Mesenchymal stem cell (in vitro differentiated cells and primary cell): ENCODE measurements around the gene RASD1.

Experiments used
- DNase-seq: peaks from one replicate; pipeline ENCODE4 v3.0.0-alpha.2; 2013
- H2AFZ ChIP-seq: one replicate; pipeline ENCODE4 v1.6.1; 2013; ENCODE audit warnings: low read depth, mild to moderate bottlenecking, control low read depth, inconsistent platforms, low read length, moderate library complexity
- H2AK5ac ChIP-seq: 2 replicates; pipeline ENCODE4 v1.6.1; 2013; ENCODE audit warnings: low read length, moderate library complexity, mild to moderate bottlenecking, inconsistent platforms; ENCODE audit not compliant: severe bottlenecking
- H2BK120ac ChIP-seq: one replicate; pipeline ENCODE4 v1.6.1; 2013; ENCODE audit warnings: low read depth, mild to moderate bottlenecking, inconsistent platforms, low read length, moderate library complexity
- H2BK12ac ChIP-seq, 2 experiments: one replicate each; pipeline ENCODE4 v1.6.1; 2013; ENCODE audit warnings: inconsistent platforms in 2 of 2, low read length in 2 of 2, mild to moderate bottlenecking in 2 of 2, moderate library complexity in 2 of 2, control low read depth in 1 of 2
- H2BK15ac ChIP-seq: one replicate; pipeline ENCODE4 v1.6.1; 2013; ENCODE audit warnings: mild to moderate bottlenecking, low read depth, inconsistent platforms; ENCODE audit not compliant: poor library complexity, severe bottlenecking
- H2BK5ac ChIP-seq: 2 replicates; pipeline ENCODE4 v1.6.1; 2013; ENCODE audit warnings: low read depth, mild to moderate bottlenecking, low read length, control low read depth, inconsistent platforms; ENCODE audit not compliant: poor library complexity, severe bottlenecking
- H3K14ac ChIP-seq, 2 experiments: one replicate each; pipeline ENCODE4 v1.6.1; 2013; ENCODE audit warnings: inconsistent platforms in 2 of 2, low read length in 2 of 2, control low read depth in 1 of 2, mild to moderate bottlenecking in 1 of 2, moderate library complexity in 1 of 2
- H3K18ac ChIP-seq, 2 experiments: one replicate each; pipeline ENCODE4 v1.6.1; 2013; ENCODE audit warnings: inconsistent platforms in 2 of 2, low read length in 2 of 2, control low read depth in 1 of 2, low read depth in 1 of 2, mild to moderate bottlenecking in 1 of 2
- H3K23ac ChIP-seq, 2 experiments: one replicate each; pipeline ENCODE4 v1.6.1; 2013; ENCODE audit warnings: inconsistent platforms in 2 of 2, low read length in 2 of 2, mild to moderate bottlenecking in 2 of 2, moderate library complexity in 2 of 2, control low read depth in 1 of 2
- H3K27ac ChIP-seq: 2 replicates; pipeline ENCODE4 v1.5.1; 2013; ENCODE audit warnings: mild to moderate bottlenecking, moderate library complexity, low read length, control low read depth, inconsistent platforms; ENCODE audit not compliant: poor library complexity, severe bottlenecking
- H3K27me3 ChIP-seq, 2 experiments: 2 replicates each; pipeline versions ENCODE4 v1.6.1 to v1.7.0; 2013; ENCODE audit warnings: low read length in 2 of 2, mild to moderate bottlenecking in 2 of 2, moderate library complexity in 2 of 2, control low read depth in 1 of 2, inconsistent platforms in 1 of 2; ENCODE audit not compliant: control insufficient read depth in 1 of 2, insufficient read depth in 1 of 2
- H3K36me3 ChIP-seq, 2 experiments: 2 replicates each; pipeline versions ENCODE4 v1.6.1 to v1.7.0; 2013; ENCODE audit warnings: low read length in 2 of 2, control low read depth in 1 of 2, inconsistent platforms in 1 of 2, low read depth in 1 of 2, mild to moderate bottlenecking in 1 of 2; ENCODE audit not compliant: insufficient read depth in 2 of 2, control insufficient read depth in 1 of 2
- H3K4ac ChIP-seq, 2 experiments: one replicate each; pipeline ENCODE4 v1.6.1; 2013; ENCODE audit warnings: inconsistent platforms in 2 of 2, low read length in 2 of 2, mild to moderate bottlenecking in 2 of 2, moderate library complexity in 2 of 2, control low read depth in 1 of 2, low read depth in 1 of 2
- H3K4me1 ChIP-seq: 2 replicates; pipeline ENCODE4 v1.6.1; 2013; ENCODE audit warnings: low read depth, low read length, control low read depth; ENCODE audit not compliant: control insufficient read depth, insufficient read depth
- H3K4me2 ChIP-seq: 2 replicates; pipeline ENCODE4 v1.6.1; 2013; ENCODE audit warnings: low read length, mild to moderate bottlenecking, inconsistent platforms; ENCODE audit not compliant: poor library complexity, severe bottlenecking
- H3K4me3 ChIP-seq, 2 experiments: 2 replicates each; pipeline versions ENCODE4 v1.5.1 to v1.7.0; 2013; ENCODE audit warnings: low read length in 2 of 2, mild to moderate bottlenecking in 2 of 2, control low read depth in 1 of 2, low read depth in 1 of 2; ENCODE audit not compliant: insufficient read depth in 1 of 2
- H3K79me1 ChIP-seq: replicated peaks from 2 replicates; pipeline ENCODE4 v1.6.1; 2013; ENCODE audit warnings: mild to moderate bottlenecking, control low read depth, low read length, inconsistent platforms; ENCODE audit not compliant: poor library complexity, severe bottlenecking
- H3K9ac ChIP-seq: 2 replicates; pipeline ENCODE4 v1.7.0; 2013; ENCODE audit warnings: mild to moderate bottlenecking, low read length, moderate library complexity
- H3K9me3 ChIP-seq: 2 replicates; pipeline ENCODE4 v1.7.0; 2013; ENCODE audit warnings: mild to moderate bottlenecking, low read length; ENCODE audit not compliant: control insufficient read depth
- H4K8ac ChIP-seq: one replicate; pipeline ENCODE4 v1.6.1; 2013; ENCODE audit warnings: inconsistent platforms, mild to moderate bottlenecking, low read length, moderate library complexity
- H4K91ac ChIP-seq: one replicate; pipeline ENCODE4 v1.6.1; 2013; ENCODE audit warnings: mild to moderate bottlenecking, low read length, inconsistent platforms
- WGBS: methylation state at CpG from one replicate; pipeline ENCODE4 v1.1.7; 2013; ENCODE audit warnings: mixed read lengths; 5-methylcytosine and 5-hydroxymethylcytosine counted together

RASD1 gene

GRCh38 chr17:17511293-17511741 lies 15.1 kb upstream of the RASD1 start:
- Histone ChIP-seq H2BK120ac (no peak overlapping the region), H3K4ac (peak overlapping the region in 1 of 2 experiments; percentile 2), H3K18ac (no peak overlapping the region), H2AK5ac (no peak overlapping the region), H3K36me3 (peaks cover 0 to 3% of the 10 kb centered on the region in 2 experiments), H3K4me3 (no peak overlapping the region), H3K27me3 (peaks cover 0 to 27% of the 10 kb centered on the region in 2 experiments), H3K14ac (no peak overlapping the region), H3K4me1 (peaks cover 48% of the 10 kb centered on the region), H2BK5ac (no peak overlapping the region), H3K9me3 (no peaks in the 10 kb centered on the region), H3K27ac (no peak overlapping the region), H3K4me2 (no peak overlapping the region), H3K79me1 (no peaks in the 10 kb centered on the region), H3K23ac (no peak overlapping the region), H4K8ac (no peak overlapping the region), H3K9ac (no peak overlapping the region), H2AFZ (no peak overlapping the region), H4K91ac (no peak overlapping the region), H2BK15ac (no peak overlapping the region), H2BK12ac (no peak overlapping the region)
- DNase-seq, result no peak
- 97% methylated on average over 12 of the region's 12 CpGs for WGBS

- H3K27me3 ChIP-seq, result peaks cover 0 to 27% of the 10 kb centered on the region in 2 experiments
Measured at GRCh38 chr17:17510456-17511292, 14.5 kb upstream of the RASD1 start.

GRCh38 chr17:17509601-17510425 lies 13.6 kb upstream of the RASD1 start:
- Histone ChIP-seq H3K9me3 (no peaks in the 10 kb centered on the region), H4K91ac (no peak overlapping the region), H3K14ac (no peak overlapping the region), H3K4ac (no peak overlapping the region), H3K4me3 (no peak overlapping the region), H3K23ac (no peak overlapping the region), H2BK12ac (no peak overlapping the region), H3K36me3 (peaks cover 0 to 6% of the 10 kb centered on the region in 2 experiments), H2AFZ (no peak overlapping the region), H2BK120ac (no peak overlapping the region), H3K27me3 (peaks cover 0 to 27% of the 10 kb centered on the region in 2 experiments), H2BK5ac (no peak overlapping the region), H3K4me2 (no peak overlapping the region), H2BK15ac (no peak overlapping the region), H3K18ac (no peak overlapping the region), H3K4me1 (peaks cover 37% of the 10 kb centered on the region), H3K27ac (no peak overlapping the region), H4K8ac (no peak overlapping the region), H3K9ac (no peak overlapping the region), H2AK5ac (no peak overlapping the region), H3K79me1 (no peaks in the 10 kb centered on the region)
- WGBS, result 93% methylated on average over 21 of the region's 21 CpGs
- no peak for DNase-seq

More at GRCh38 chr17:17510456-17511292, 14.5 kb upstream of the RASD1 start:
- no peak overlapping the region for H3K9ac ChIP-seq
- H3K4me1 ChIP-seq, result peaks cover 43% of the 10 kb centered on the region
- H2BK12ac ChIP-seq, result peak overlapping the region in 1 of 2 experiments; percentile 6
- H3K4ac ChIP-seq, result no peak overlapping the region
- H4K91ac ChIP-seq, result no peak overlapping the region
- H3K27ac ChIP-seq, result no peak overlapping the region
- H3K23ac ChIP-seq, result no peak overlapping the region
- no peak overlapping the region for H2BK5ac ChIP-seq
- H2AK5ac ChIP-seq, result no peak overlapping the region
- H3K18ac ChIP-seq, result no peak overlapping the region
- 91% methylated on average over 20 of the region's 20 CpGs for WGBS
- H3K79me1 ChIP-seq, result no peaks in the 10 kb centered on the region
- H3K14ac ChIP-seq, result no peak overlapping the region
- H3K4me3 ChIP-seq, result no peak overlapping the region
- no peak for DNase-seq
- H3K4me2 ChIP-seq, result no peak overlapping the region
- no peak overlapping the region for H2AFZ ChIP-seq
- H4K8ac ChIP-seq, result no peak overlapping the region
- peak overlapping the region; percentile 9 for H2BK15ac ChIP-seq
- no peak overlapping the region for H2BK120ac ChIP-seq
- H3K9me3 ChIP-seq, result no peaks in the 10 kb centered on the region
- peaks cover 0 to 6% of the 10 kb centered on the region in 2 experiments for H3K36me3 ChIP-seq
